Neuronal stem cell (in vitro differentiated cells): ENCODE data around the gene SIL1.
"Not testable (repeated sequence)": the region's sequence is repeated elsewhere in the genome, so short reads cannot be mapped to it uniquely, and the experiment has no call there.

Experiments
- DNase-seq: peaks from one replicate; pipeline ENCODE4 v3.0.0-alpha.2; 2013; ENCODE audit warnings: low spot score
- H2AFZ ChIP-seq: one replicate; pipeline ENCODE4 v1.6.1; 2013; ENCODE audit warnings: mild to moderate bottlenecking, low read length, inconsistent platforms
- H2AK5ac ChIP-seq: 2 replicates; pipeline ENCODE4 v1.6.1; 2013; ENCODE audit warnings: low read depth, mild to moderate bottlenecking, inconsistent platforms, low read length, moderate library complexity, mixed read lengths
- H2BK120ac ChIP-seq: 2 replicates; pipeline ENCODE4 v1.6.1; 2013; ENCODE audit warnings: low read depth, mild to moderate bottlenecking, inconsistent platforms, low read length, moderate library complexity, mixed read lengths
- H2BK12ac ChIP-seq: one replicate; pipeline ENCODE4 v1.6.1; 2013; ENCODE audit warnings: low read length, inconsistent platforms
- H2BK15ac ChIP-seq: 2 replicates; pipeline ENCODE4 v1.6.1; 2013; ENCODE audit warnings: mild to moderate bottlenecking, low read length, inconsistent platforms, mixed read lengths
- H2BK5ac ChIP-seq: one replicate; pipeline ENCODE4 v1.6.1; 2013; ENCODE audit warnings: inconsistent platforms, mild to moderate bottlenecking, low read length, moderate library complexity
- H3K14ac ChIP-seq: one replicate; pipeline ENCODE4 v1.6.1; 2013; ENCODE audit warnings: low read length, inconsistent platforms
- H3K18ac ChIP-seq: 2 replicates; pipeline ENCODE4 v1.6.1; 2013; ENCODE audit warnings: low read length, inconsistent platforms
- H3K23ac ChIP-seq: 2 replicates; pipeline ENCODE4 v1.6.1; 2013; ENCODE audit warnings: low read depth, mild to moderate bottlenecking, mixed read lengths, low read length, inconsistent platforms; ENCODE audit not compliant: poor library complexity
- H3K27ac ChIP-seq: replicated peaks from 3 replicates; pipeline ENCODE4 v1.5.1; 2013; ENCODE audit warnings: low read length, inconsistent platforms
- H3K27me3 ChIP-seq, 3 experiments: 2 replicates each; pipeline ENCODE4 v1.6.1; 2013; ENCODE audit warnings: low read length in 3 of 3, mild to moderate bottlenecking in 2 of 3, inconsistent platforms in 1 of 3, low read depth in 1 of 3, mixed read lengths in 1 of 3, moderate library complexity in 1 of 3; ENCODE audit not compliant: control insufficient read depth in 3 of 3, insufficient read depth in 3 of 3
- H3K36me3 ChIP-seq, 2 donors: replicated peaks in 1 of 2; 2 replicates each; pipeline ENCODE4 v1.6.1; 2013; ENCODE audit warnings: low read length in 2 of 2; ENCODE audit not compliant: control insufficient read depth in 2 of 2, insufficient read depth in 2 of 2
- H3K4ac ChIP-seq: 2 replicates; pipeline ENCODE4 v1.6.1; 2013; ENCODE audit warnings: inconsistent platforms, mild to moderate bottlenecking, low read length, moderate library complexity
- H3K4me1 ChIP-seq, 2 donors: 1 replicate in 1 of 2; 2 replicates in 1 of 2; pipeline ENCODE4 v1.6.1; 2013; ENCODE audit warnings: low read length in 2 of 2, low read depth in 1 of 2; ENCODE audit not compliant: control insufficient read depth in 2 of 2, insufficient read depth in 1 of 2
- H3K4me2 ChIP-seq: one replicate; pipeline ENCODE4 v1.6.1; 2013; ENCODE audit warnings: mild to moderate bottlenecking, low read length, inconsistent platforms; ENCODE audit not compliant: insufficient read depth, poor library complexity, severe bottlenecking
- H3K4me3 ChIP-seq, 2 donors: 2 replicates each; pipeline ENCODE4 v1.5.1; 2013; ENCODE audit warnings: low read length in 2 of 2, mild to moderate bottlenecking in 2 of 2, inconsistent platforms in 1 of 2, moderate library complexity in 1 of 2
- H3K79me1 ChIP-seq: one replicate; pipeline ENCODE4 v1.6.1; 2013; ENCODE audit warnings: low read depth, mild to moderate bottlenecking, inconsistent platforms, low read length, moderate library complexity
- H3K9ac ChIP-seq: one replicate; pipeline ENCODE4 v1.6.1; 2013; ENCODE audit warnings: mild to moderate bottlenecking, low read depth, low read length, inconsistent platforms; ENCODE audit not compliant: poor library complexity
- H3K9me3 ChIP-seq, 2 donors: replicated peaks in 1 of 2; 2 replicates each; pipeline versions ENCODE3 to v1.6.1; 2013; ENCODE audit warnings: low read length in 2 of 2, mild to moderate bottlenecking in 2 of 2, inconsistent platforms in 1 of 2, low read depth in 1 of 2, mixed read lengths in 1 of 2, moderate library complexity in 1 of 2; ENCODE audit not compliant: control insufficient read depth in 2 of 2, insufficient read depth in 1 of 2
- H4K8ac ChIP-seq: one replicate; pipeline ENCODE4 v1.6.1; 2013; ENCODE audit warnings: low read depth, mild to moderate bottlenecking, inconsistent platforms, low read length, moderate library complexity
- H4K91ac ChIP-seq: one replicate; pipeline ENCODE4 v1.6.1; 2013; ENCODE audit warnings: low read length, low read depth, mild to moderate bottlenecking, inconsistent platforms; ENCODE audit not compliant: poor library complexity
- WGBS, 2 donors: extraction: QIAGEN DNeasy Blood & Tissue Kit; methylation state at CpG; one replicate each; pipeline ENCODE4 v1.1.7; 2013; ENCODE audit warnings: missing lambda C conversion rate in 2 of 2, mixed read lengths in 1 of 2; ENCODE audit not compliant: insufficient read length in 2 of 2, insufficient replicate concordance in 1 of 2; ENCODE audit errors: extremely low coverage in 2 of 2; 5-methylcytosine and 5-hydroxymethylcytosine counted together

SIL1 gene

DNA sequence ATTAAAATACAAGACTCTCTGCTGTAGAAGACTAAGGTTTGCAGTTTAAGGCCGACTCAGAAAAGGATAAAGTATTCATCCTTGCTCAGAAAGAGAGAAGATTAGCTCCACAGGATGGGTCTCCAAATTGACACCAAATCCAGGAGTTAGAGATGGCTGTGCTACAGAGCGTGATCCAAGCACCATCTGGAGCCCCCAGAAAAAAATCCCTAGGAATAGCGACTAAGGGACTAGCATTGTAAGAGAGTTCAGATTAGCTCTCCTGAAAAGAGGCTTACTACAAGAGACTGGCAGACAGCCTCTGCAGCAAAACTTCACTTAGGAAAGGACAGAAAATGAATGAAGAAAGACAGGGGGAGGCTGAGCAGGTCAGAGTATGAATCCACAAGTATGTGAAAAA, 3.7 kb downstream of the SIL1 start:
- H2AK5ac ChIP-seq: no peak overlapping the region
- H2BK12ac ChIP-seq: no peak overlapping the region
- H3K27me3 ChIP-seq: no peaks in the 10 kb centered on the region
- no peak overlapping the region for H2BK15ac ChIP-seq
- H3K9me3 ChIP-seq: no peaks in the 10 kb centered on the region
- H3K36me3 ChIP-seq: peaks cover 0 to 13% of the 10 kb centered on the region in 2 donors
- no peak overlapping the region for H3K9ac ChIP-seq
- DNase-seq: no peak
- H3K79me1 ChIP-seq: no peaks in the 10 kb centered on the region
- no peak overlapping the region for H2AFZ ChIP-seq
- H3K23ac ChIP-seq: no peak overlapping the region
- no peak overlapping the region for H3K27ac ChIP-seq
- no peak overlapping the region for H4K8ac ChIP-seq
- no peak overlapping the region for H3K18ac ChIP-seq
- H3K4me1 ChIP-seq: peaks cover 0 to 6% of the 10 kb centered on the region in 2 donors
- H4K91ac ChIP-seq: no peak overlapping the region
- no peak overlapping the region for H3K14ac ChIP-seq
- H3K4me2 ChIP-seq: no peak overlapping the region
- H3K4ac ChIP-seq: no peak overlapping the region
- H2BK5ac ChIP-seq: no peak overlapping the region
- H2BK120ac ChIP-seq: no peak overlapping the region
- H3K4me3 ChIP-seq: no peak overlapping the region
- no CpG with 5 or more reads among the region's 3 CpGs for WGBS, 2 donors

DNA sequence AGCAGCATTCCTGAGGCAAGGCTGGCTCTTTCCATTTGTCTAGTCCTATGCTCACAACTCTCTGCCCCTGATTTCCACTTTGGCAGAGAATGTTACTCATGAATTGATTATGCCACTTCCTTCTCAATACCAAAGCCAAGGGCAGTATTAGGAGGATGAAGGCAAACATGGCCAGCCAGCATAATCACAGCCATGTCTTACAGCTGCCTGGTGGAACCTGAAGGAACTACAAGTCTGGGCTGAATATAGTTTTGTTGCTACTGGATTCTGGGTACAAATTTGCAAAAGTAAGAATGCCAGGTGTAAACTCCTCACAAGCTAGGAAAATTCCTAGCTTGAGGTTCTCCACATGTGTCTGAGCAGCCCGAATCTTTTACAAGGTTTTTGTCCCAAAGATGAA, 4.2 kb downstream of the SIL1 start:
- no peak overlapping the region for H3K18ac ChIP-seq
- H3K9me3 ChIP-seq: peaks cover 0 to 3% of the 10 kb centered on the region in 2 donors
- no peak overlapping the region for H3K4ac ChIP-seq
- WGBS, 2 donors: no CpG with 5 or more reads among the region's 1 CpG
- no peak overlapping the region for H3K4me2 ChIP-seq
- no peaks in the 10 kb centered on the region for H3K79me1 ChIP-seq
- no peak for DNase-seq
- no peak overlapping the region for H4K8ac ChIP-seq
- H3K36me3 ChIP-seq: peaks cover 0 to 13% of the 10 kb centered on the region in 2 donors
- H3K27me3 ChIP-seq: no peaks in the 10 kb centered on the region
- H2BK120ac ChIP-seq: no peak overlapping the region
- no peak overlapping the region for H2BK5ac ChIP-seq
- no peak overlapping the region for H3K23ac ChIP-seq
- H3K9ac ChIP-seq: no peak overlapping the region
- H2BK15ac ChIP-seq: no peak overlapping the region
- no peak overlapping the region for H3K4me3 ChIP-seq
- peaks cover 0 to 6% of the 10 kb centered on the region in 2 donors for H3K4me1 ChIP-seq
- H2BK12ac ChIP-seq: no peak overlapping the region
- no peak overlapping the region for H3K27ac ChIP-seq
- H4K91ac ChIP-seq: no peak overlapping the region
- no peak overlapping the region for H3K14ac ChIP-seq
- H2AFZ ChIP-seq: no peak overlapping the region
- H2AK5ac ChIP-seq: no peak overlapping the region

DNA sequence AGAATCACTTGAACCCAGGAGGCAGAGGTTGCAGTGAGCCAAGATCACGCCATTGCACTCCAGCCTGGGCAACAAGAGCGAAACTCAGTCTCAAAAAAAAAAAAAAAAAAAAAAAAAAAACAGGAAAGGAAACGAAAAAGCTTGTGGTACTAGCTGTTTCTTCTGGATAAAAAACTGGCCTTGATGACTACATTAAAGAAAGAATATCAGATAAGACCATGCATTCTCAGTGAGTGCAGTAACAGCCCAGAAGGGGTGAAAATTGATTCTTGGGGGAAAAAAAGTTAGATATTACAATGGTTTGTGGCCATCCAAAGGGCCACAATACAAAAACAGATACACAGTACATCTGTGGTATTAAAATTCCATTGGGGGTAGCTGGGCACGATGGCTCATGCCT, 5.3 kb downstream of the SIL1 start:
- H3K18ac ChIP-seq, H3K9ac ChIP-seq, H3K27me3 ChIP-seq, H2BK12ac ChIP-seq, H4K8ac ChIP-seq, H3K4me1 ChIP-seq, H3K14ac ChIP-seq, H4K91ac ChIP-seq, H2BK15ac ChIP-seq, H2BK120ac ChIP-seq, H2BK5ac ChIP-seq, H3K9me3 ChIP-seq, H2AK5ac ChIP-seq, H3K4me3 ChIP-seq, H3K23ac ChIP-seq, H2AFZ ChIP-seq, H3K4me2 ChIP-seq, H3K4ac ChIP-seq, H3K79me1 ChIP-seq, H3K27ac ChIP-seq, DNase-seq: not testable (repeated sequence)
- WGBS, 2 donors: no CpG with 5 or more reads among the region's 4 CpGs
- H3K36me3 ChIP-seq: peaks cover 0 to 13% of the 10 kb centered on the region in 2 donors

DNA sequence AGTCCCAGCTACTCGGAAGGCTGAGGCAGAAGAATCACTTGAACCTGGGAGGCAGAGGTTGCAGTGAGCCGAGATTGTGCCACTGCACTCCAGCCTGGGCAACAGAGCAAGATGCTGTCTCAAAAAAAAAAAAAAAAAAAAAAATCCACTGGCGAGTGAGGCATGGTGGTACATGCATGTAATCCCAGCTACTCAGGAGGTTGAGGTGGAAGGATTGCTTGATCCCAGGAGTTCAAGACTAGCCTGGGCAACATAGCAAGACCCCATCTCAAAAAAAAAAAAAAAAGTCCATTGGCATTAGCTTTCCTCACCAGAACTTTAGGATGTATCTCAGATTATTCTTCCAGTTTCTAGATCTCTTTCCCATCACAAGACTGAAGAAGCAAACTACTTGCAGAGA, 6.2 kb downstream of the SIL1 start:
- not testable (repeated sequence) for H3K27me3 ChIP-seq, H3K18ac ChIP-seq, H2BK120ac ChIP-seq, H3K4me3 ChIP-seq, H3K79me1 ChIP-seq, DNase-seq, H4K91ac ChIP-seq, H2BK5ac ChIP-seq, H3K4ac ChIP-seq, H2AFZ ChIP-seq, H3K9ac ChIP-seq, H2BK12ac ChIP-seq, H4K8ac ChIP-seq, H3K14ac ChIP-seq, H3K27ac ChIP-seq, H2AK5ac ChIP-seq, H3K4me1 ChIP-seq, H3K23ac ChIP-seq, H3K9me3 ChIP-seq, H3K4me2 ChIP-seq, H2BK15ac ChIP-seq
- peaks cover 0 to 13% of the 10 kb centered on the region in 2 donors for H3K36me3 ChIP-seq
- no CpG with 5 or more reads among the region's 3 CpGs for WGBS, 2 donors
